ENCODE measurements around the gene MBD6.

MBD6 gene

DNA sequence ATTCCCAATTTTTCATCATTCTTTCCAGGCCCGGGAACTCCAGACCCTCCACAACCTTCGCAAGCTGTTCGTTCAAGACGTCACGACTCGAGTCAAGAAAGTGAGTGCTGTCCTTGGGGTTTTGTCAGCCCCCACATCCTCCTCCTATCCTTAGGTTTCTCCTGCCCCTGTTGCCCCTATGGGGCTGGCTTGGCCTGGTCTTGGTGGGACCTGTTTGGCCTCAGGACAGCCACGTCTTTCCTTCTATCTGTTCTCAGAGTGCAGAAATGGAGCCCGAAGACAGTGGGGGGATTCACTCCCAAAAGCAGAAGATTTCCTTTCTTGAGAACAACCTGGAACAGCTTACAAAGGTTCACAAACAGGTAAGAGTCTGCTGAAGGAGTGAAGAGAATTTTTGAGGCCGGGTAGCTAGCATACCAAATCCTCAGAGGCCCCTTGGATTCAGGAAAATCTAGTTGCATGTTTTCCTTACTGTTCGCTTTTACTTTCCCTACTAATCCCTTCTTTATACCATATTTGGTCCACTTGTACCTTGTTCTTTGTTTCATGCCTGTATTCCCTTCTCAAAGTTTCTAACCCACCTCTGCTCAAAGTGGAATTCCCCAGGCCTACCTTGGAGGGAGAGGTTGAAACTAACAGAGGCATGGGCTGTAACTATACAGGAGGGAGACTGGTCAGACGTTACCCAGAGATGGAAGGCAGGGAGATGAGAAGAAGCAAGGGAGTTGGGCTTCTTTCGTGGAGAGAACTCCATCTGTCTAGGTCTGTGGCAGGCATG is 55.5 kb downstream of the MBD6 start:
- no peak for TF ChIP-seq ZNF8 (CRISPR knock-in tag; IDR thresholded peaks at IDR 0.05)
- no peak for TF ChIP-seq CSDC2 (CRISPR knock-in tag; IDR thresholded peaks at IDR 0.05)
- TF ChIP-seq ISL1 (CRISPR knock-in tag; IDR thresholded peaks at IDR 0.05): no peak
- no peak for ATAC-seq

DNA sequence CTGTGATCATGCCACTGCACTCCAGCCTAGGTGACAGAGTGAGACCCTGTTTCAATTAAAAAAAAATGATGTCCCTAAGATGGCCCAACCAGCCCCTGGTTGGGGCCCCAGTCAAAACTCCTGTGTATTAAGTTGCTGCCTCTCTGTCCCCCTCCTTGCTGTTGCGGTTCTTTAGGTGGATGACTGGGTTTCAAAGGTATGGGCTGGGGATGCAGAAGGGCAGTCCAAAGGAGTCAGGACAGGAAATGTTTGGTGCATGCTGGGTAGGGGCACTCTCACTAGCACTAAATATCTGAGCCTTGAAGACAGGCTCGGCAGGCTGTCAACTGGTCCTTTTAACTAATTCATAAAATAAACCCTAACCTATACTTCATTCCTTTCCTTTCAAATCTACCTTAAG is 56.4 kb downstream of the MBD6 start:
- no peak for ATAC-seq
- TF ChIP-seq RARB (CRISPR knock-in tag; IDR thresholded peaks at IDR 0.05) (no peak), TOX (CRISPR knock-in tag; IDR thresholded peaks at IDR 0.05; ENCODE audit: borderline replicate concordance) (no peak), ZNF8 (CRISPR knock-in tag; IDR thresholded peaks at IDR 0.05) (no peak), BACH2 (CRISPR knock-in tag; IDR thresholded peaks at IDR 0.05; ENCODE audit: borderline replicate concordance) (no peak), ZFP3 (CRISPR knock-in tag; IDR thresholded peaks at IDR 0.05) (no peak), SNAI2 (CRISPR knock-in tag; IDR thresholded peaks at IDR 0.05) (no peak), PPARA (CRISPR knock-in tag; IDR thresholded peaks at IDR 0.05; ENCODE audit: borderline replicate concordance) (no peak), OSR1 (CRISPR knock-in tag; IDR thresholded peaks at IDR 0.05) (no peak), ESRRG (CRISPR knock-in tag; IDR thresholded peaks at IDR 0.05) (no peak), ZC3H10 (CRISPR knock-in tag; IDR thresholded peaks at IDR 0.05) (no peak), ISL1 (CRISPR knock-in tag; IDR thresholded peaks at IDR 0.05) (no peak), TCF4 (CRISPR knock-in tag; IDR thresholded peaks at IDR 0.05; ENCODE audit: borderline replicate concordance) (no peak), CSDC2 (CRISPR knock-in tag; IDR thresholded peaks at IDR 0.05) (no peak), ZNF70 (CRISPR knock-in tag; IDR thresholded peaks at IDR 0.05) (no peak), ZNF565 (CRISPR knock-in tag; conservative IDR thresholded peaks at IDR 0.05; ENCODE audit: low read depth) (no peak)
- TF ChIP-seq, protein P1, sequence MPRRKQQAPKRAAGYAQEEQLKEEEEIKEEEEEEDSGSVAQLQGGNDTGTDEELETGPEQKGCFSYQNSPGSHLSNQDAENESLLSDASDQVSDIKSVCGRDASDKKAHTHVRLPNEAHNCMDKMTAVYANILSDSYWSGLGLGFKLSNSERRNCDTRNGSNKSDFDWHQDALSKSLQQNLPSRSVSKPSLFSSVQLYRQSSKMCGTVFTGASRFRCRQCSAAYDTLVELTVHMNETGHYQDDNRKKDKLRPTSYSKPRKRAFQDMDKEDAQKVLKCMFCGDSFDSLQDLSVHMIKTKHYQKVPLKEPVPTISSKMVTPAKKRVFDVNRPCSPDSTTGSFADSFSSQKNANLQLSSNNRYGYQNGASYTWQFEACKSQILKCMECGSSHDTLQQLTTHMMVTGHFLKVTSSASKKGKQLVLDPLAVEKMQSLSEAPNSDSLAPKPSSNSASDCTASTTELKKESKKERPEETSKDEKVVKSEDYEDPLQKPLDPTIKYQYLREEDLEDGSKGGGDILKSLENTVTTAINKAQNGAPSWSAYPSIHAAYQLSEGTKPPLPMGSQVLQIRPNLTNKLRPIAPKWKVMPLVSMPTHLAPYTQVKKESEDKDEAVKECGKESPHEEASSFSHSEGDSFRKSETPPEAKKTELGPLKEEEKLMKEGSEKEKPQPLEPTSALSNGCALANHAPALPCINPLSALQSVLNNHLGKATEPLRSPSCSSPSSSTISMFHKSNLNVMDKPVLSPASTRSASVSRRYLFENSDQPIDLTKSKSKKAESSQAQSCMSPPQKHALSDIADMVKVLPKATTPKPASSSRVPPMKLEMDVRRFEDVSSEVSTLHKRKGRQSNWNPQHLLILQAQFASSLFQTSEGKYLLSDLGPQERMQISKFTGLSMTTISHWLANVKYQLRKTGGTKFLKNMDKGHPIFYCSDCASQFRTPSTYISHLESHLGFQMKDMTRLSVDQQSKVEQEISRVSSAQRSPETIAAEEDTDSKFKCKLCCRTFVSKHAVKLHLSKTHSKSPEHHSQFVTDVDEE (CRISPR knock-in tag; IDR thresholded peaks at IDR 0.05): no peak
- TF ChIP-seq, protein P2, sequence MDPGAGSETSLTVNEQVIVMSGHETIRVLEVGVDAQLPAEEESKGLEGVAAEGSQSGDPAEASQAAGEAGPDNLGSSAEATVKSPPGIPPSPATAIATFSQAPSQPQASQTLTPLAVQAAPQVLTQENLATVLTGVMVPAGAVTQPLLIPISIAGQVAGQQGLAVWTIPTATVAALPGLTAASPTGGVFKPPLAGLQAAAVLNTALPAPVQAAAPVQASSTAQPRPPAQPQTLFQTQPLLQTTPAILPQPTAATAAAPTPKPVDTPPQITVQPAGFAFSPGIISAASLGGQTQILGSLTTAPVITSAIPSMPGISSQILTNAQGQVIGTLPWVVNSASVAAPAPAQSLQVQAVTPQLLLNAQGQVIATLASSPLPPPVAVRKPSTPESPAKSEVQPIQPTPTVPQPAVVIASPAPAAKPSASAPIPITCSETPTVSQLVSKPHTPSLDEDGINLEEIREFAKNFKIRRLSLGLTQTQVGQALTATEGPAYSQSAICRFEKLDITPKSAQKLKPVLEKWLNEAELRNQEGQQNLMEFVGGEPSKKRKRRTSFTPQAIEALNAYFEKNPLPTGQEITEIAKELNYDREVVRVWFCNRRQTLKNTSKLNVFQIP (CRISPR knock-in tag; IDR thresholded peaks at IDR 0.05; ENCODE audit: borderline replicate concordance, low read depth): no peak
- TF ChIP-seq, protein P3, sequence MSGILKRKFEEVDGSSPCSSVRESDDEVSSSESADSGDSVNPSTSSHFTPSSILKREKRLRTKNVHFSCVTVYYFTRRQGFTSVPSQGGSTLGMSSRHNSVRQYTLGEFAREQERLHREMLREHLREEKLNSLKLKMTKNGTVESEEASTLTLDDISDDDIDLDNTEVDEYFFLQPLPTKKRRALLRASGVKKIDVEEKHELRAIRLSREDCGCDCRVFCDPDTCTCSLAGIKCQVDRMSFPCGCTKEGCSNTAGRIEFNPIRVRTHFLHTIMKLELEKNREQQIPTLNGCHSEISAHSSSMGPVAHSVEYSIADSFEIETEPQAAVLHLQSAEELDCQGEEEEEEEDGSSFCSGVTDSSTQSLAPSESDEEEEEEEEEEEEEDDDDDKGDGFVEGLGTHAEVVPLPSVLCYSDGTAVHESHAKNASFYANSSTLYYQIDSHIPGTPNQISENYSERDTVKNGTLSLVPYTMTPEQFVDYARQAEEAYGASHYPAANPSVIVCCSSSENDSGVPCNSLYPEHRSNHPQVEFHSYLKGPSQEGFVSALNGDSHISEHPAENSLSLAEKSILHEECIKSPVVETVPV (CRISPR knock-in tag; IDR thresholded peaks at IDR 0.05): no peak
- TF ChIP-seq, protein P4, sequence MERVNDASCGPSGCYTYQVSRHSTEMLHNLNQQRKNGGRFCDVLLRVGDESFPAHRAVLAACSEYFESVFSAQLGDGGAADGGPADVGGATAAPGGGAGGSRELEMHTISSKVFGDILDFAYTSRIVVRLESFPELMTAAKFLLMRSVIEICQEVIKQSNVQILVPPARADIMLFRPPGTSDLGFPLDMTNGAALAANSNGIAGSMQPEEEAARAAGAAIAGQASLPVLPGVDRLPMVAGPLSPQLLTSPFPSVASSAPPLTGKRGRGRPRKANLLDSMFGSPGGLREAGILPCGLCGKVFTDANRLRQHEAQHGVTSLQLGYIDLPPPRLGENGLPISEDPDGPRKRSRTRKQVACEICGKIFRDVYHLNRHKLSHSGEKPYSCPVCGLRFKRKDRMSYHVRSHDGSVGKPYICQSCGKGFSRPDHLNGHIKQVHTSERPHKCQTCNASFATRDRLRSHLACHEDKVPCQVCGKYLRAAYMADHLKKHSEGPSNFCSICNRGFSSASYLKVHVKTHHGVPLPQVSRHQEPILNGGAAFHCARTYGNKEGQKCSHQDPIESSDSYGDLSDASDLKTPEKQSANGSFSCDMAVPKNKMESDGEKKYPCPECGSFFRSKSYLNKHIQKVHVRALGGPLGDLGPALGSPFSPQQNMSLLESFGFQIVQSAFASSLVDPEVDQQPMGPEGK (CRISPR knock-in tag; IDR thresholded peaks at IDR 0.05; ENCODE audit: borderline replicate concordance): no peak
- TF ChIP-seq, protein P5, sequence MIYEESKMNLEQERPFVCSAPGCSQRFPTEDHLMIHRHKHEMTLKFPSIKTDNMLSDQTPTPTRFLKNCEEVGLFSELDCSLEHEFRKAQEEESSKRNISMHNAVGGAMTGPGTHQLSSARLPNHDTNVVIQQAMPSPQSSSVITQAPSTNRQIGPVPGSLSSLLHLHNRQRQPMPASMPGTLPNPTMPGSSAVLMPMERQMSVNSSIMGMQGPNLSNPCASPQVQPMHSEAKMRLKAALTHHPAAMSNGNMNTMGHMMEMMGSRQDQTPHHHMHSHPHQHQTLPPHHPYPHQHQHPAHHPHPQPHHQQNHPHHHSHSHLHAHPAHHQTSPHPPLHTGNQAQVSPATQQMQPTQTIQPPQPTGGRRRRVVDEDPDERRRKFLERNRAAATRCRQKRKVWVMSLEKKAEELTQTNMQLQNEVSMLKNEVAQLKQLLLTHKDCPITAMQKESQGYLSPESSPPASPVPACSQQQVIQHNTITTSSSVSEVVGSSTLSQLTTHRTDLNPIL (CRISPR knock-in tag; IDR thresholded peaks at IDR 0.05; ENCODE audit: low read depth): no peak

Measured in SK-N-SH treated with all-trans-retinoic acid at 6 μM for 48 hours (cell line).